Measurements from ENCODE around the gene SLC2A5.
"Not testable (repeated sequence)": the region's sequence is repeated elsewhere in the genome, so short reads cannot be mapped to it uniquely, and the experiment has no call there.

SLC2A5 gene

DNA sequence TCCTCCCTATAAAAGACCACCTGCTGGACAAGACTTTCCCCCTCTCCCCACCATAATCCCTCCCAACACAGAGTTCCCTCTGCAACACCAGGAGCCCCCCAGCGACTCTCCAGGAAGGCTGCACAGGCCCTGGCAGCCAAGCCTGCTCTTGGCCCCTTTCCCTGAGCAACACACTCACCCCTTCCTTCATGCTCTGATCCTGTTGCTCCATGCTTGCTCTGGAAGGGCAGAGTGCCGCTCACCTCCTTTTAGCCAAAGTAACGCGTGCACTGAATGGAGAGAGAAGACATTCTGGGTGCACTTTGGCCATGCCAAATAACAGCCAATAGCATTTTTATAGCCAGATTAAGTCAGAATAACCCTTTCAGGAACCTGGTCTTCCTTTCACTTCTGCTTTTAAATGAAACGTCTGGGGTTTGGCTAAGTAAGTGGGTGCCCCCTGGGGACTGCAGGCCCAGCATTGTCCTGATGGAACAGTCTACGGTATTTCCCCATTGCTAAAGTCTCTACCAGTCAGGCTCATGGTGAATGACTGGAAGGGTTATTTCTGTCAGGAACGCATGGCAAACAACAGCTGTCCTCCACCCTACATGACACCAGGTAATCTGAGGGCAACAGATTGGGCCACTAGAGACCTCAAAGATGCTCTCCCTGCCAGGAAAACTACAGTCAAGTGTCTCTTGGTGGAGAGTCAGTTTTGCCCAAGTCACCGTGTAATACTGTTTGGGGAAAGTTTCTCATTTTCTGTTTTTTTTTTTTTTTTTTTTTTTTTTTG is at the start of gene SLC2A5:
Gene SLC2A5, minus strand, starts transcription at position 310 of the 775 bp plus-strand sequence. Its CDS starts 99 bp downstream, at position 211.
- peak; percentile 82 for DNase-seq (ENCODE audit: low spot score)

DNA sequence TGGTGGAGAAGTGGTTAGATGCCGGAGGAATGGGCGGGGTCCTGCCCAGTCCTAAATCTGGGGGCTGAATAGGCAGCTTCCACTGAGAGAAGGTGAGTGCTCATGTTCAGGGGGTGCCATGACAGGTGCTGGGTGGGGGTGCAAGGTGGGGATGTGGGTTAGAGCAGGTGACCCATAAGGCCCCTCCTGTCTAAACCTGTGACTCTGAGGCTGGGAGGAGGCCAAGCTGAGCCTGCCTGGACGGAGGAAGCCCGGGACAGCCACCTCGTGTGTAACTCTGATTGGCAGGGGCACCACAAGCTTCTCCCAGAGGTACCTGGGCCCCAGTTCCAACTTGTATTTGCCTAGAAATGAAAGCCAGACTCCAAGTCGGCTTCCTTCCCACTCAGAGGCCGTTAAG is 48.8 kb upstream of the SLC2A5 start:
- DNase-seq (ENCODE audit: low spot score) = no peak

- no peak for DNase-seq (ENCODE audit: low spot score)
Observed at GRCh38 chr1:9115351-9116205, 46.1 kb upstream of the SLC2A5 start.

DNA sequence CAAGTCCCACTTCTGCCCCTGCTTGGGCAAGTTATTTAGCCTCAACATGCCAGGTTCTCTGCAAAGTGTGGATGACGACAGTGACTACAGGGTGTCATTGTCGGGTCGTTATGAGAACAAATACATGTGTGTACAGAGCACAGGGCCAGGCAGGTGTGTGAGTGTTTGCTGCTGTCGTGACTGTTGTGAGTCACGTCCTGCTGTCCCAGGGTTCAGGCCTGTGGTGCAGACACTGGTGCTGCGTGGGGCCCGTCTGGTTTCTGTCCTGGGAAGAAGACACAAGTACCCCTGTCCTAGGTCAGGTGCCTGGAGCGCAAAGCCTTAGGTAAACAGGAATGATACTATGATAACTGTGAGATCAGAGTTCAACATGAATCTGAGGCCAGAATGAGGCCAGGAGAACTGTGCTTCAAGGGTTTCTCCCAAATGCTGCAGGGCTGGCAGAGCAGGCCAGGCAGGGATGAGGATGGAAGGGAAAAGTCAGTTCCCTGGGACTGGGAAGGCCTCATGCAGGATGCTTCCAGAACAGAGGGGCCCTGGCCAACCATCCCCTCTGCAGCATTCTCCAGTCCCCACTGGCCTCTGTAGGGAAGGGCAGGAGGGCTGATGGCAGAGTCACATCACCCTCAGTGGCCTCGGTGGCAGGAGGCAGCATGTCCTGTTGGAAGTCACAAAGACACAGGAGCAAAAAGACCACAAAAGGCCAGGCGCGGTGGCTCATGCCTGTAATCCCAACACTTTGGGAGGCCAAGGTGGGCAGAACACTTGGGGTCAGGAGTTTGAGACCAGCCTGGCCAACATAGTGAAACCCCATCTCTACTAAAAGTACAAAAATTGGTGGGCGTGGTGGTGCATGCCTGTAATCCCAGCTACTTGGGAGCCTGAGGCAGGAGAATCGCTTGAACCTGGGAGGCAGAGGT is 43.8 kb upstream of the SLC2A5 start:
- no peak for DNase-seq (ENCODE audit: low spot score)

GRCh38 chr1:9111957-9112356 is 42.5 kb upstream of the SLC2A5 start:
- DNase-seq (ENCODE audit: low spot score) = no peak

- DNase-seq (ENCODE audit: low spot score) = no peak
Observed at GRCh38 chr1:9111357-9111691, 41.9 kb upstream of the SLC2A5 start.

DNA sequence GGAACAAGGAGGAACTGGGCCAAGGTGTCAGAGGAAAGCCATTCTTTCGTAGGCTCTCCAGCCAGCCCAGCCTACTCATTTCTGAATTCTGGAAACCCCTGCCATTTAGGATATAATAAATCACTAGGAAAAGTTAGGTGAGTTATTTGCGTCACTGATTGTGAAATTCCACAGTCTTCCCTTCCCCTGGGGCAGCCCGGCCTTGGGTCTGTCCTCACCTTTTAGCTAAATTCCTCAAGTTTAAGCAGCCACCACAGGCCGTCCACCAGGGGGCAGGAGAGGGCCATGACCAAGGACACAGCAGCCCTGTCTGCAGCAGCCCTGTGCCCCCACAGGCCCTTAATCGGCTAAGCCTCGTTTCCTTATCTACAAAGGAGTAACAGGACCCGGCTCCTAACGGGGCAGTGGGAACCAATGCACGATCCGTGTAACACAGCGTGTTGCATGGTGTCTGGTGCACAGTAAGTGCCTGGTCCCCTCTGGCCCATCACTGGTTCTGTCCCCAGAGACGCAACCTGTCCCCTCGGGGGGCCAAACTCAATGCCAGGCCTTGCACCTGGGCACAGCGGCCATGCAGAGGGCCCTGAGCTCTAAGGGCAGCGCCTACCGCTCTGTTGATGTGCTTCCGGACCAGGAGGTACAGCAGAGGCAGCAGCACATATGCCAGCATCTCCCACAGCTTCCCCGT is 41.4 kb upstream of the SLC2A5 start:
- DNase-seq (ENCODE audit: low spot score) = peak; percentile 94

DNA sequence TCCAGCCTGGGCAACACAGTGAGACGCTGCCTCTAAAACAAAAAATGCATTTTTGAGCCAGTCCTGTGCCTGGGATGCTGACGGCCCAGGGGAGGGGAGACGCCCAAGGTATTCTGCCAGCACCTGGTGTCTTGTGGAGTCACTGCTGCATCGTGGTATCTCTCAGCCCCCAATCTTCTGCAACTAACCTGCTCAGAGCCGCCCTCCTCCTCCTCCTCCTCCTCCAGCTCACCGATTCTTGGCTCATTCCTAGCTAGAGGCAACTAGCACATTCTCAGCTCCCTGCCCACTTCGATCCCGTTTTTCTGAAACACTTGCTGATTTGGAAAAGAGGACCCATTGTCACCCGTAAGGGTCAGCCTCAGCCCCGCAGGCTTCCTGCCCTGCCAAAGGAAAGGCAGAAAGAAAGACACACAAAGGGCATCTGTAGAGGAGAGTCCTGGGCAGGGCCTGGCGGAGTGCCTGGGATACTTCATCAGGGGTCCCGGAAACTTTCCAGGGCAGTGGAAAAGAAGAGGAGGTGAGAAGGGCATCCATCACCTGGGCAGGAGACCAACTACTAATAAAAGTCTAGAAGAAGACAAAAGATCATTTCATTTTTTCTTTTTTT is 38.7 kb upstream of the SLC2A5 start:
- no peak for DNase-seq (ENCODE audit: low spot score)

GRCh38 chr1:9107136-9107535 is 37.7 kb upstream of the SLC2A5 start:
- DNase-seq (ENCODE audit: low spot score) = no peak

- no peak for DNase-seq (ENCODE audit: low spot score)
Observed at GRCh38 chr1:9106286-9106685, 36.9 kb upstream of the SLC2A5 start.

DNA sequence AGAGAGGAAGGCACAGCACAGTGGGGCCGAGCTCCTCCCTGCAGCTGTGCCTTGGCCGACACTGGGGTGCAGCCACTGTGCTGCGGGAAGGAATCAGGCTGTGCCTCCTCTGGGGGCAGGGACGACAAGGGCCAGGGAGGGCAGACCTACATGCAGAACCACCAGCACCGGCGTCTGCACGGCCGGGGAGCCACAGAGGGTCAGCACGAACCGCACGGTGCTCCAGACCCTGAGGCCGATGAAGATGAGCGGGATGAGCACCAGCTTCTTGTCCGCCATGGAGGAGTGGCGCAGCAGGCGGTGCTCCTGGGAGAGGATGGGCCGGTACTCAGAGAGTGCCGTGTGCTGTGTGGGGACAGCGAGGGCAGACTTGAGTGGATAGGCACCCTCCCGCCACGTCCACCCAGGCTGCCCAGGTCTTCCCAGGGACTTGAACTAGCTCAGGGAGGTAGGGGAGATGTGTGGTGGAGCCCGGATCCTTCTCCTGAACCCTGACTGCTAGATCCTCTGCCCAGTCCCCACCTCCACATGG is 36.0 kb upstream of the SLC2A5 start:
- DNase-seq (ENCODE audit: low spot score) = no peak

- DNase-seq (ENCODE audit: low spot score) = peak; percentile 58
Observed at GRCh38 chr1:9101510-9102146, 32.2 kb upstream of the SLC2A5 start.

DNA sequence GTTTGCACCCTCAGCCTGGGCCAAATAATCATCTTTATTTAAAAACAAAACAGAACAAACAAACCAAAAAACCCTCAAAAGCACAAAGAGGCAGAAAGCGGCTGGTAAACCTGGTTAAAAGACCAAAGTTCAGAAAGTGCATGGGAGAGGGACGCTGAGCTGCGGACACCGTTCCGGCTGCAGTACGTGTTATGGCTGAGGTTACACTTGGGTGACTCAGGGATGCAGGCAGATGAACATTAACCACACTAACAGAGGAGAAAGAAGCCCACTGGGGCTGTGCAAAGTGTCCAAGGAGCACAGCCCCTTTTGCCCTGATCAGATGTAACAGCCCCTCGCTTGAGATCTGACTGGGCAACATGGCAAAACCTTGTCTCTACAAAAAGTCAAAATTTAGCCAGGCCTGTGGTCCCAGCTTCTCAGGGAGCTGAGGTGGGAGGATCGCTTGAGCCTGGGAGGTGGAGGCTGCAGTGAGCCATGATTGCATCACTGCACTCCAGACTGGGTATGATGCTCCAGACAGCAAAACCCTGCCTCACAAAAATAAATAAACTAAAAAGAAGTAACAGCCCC is 31.1 kb upstream of the SLC2A5 start:
- no peak for DNase-seq (ENCODE audit: low spot score)

DNA sequence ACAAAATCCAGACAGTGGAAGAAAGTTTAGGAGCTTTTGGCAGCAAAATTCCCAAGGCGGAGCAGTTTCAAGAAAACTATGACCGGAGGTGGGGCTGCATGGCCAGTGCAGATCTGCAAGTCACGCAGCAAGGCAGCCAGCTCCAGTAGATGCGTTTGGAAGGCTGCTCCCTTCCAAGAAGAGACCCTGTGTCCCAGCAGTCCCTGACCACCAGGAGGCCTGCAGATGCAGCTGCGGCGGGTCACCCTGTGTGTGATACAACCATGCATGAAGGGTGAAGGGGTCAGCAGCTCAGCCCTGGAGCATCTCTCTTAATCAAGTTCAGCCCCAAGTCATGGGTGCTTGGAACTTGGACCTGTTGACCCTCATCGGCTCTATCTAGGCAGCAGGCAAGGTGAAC is 30.1 kb upstream of the SLC2A5 start:
- DNase-seq (ENCODE audit: low spot score) = no peak

GRCh38 chr1:9097947-9098705 is 28.7 kb upstream of the SLC2A5 start:
- DNase-seq (ENCODE audit: low spot score) = no peak

DNA sequence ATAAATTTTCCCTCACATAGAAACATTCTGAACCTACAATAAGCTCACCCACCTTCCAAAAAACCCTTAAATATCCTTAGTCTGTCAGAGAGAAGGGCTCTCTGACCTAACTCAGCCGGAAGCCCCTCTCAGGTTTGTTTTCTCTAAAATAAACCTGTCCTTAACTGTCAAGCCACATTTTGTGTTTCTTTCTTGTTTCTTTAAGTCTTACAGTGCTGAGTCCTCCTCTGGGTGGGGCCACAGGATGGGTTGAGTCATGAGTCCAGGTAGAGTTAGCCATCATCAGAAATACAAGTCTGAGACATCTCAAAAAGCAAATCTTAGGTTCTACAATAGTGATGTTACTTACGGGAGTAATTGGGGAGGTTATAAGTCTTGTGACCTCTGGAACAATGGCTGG is 26.4 kb upstream of the SLC2A5 start:
- no peak for DNase-seq (ENCODE audit: low spot score)

DNA sequence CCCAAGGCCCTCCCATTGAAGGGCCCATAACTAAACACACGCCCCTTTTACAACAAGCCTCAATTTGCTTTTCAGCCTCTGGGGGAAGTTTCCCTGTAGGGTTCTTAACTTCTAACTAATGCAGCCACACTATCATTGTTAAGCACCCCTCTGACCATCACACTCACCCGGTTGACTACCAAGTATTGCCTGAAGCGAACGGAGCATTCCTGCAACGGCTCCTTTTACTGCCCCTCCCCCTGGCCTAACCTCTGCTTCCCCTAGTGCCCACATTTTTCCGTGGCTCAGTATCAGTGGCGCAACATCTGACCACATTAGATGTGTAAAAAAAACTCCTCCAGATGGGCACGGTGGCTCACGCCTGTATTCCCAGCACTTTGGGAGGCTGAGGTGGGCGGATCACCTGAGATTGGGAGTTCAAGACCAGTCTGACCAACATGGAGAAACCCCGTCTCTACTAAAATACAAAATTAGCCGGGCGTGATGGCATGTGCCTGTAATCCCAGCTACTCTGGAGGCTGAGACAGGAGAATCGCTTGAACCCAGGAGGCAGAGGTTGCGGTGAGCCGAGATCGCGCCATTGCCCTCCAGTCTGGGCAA is 24.7 kb upstream of the SLC2A5 start:
- DNase-seq (ENCODE audit: low spot score) = not testable (repeated sequence)

GRCh38 chr1:9093581-9093980 is 24.1 kb upstream of the SLC2A5 start:
- no peak for DNase-seq (ENCODE audit: low spot score)

DNA sequence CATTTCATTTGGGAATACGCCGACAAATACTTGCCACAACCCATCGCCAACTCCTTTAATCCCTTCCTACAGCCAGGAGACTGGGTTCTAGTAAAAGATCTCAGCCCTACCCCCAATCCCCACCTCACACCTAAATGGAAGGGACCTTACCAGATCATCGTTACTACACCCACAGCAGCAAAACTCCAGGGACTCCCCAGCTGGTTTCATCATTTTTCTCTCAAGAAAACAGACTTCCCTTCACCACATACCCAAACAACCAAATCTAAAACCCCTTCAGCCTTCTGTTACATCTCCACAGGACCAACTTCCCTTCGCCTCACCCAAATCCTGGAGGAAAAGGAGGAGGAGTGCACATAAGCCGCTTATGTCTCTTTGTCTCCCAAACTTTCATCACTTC is 23.7 kb upstream of the SLC2A5 start:
- DNase-seq (ENCODE audit: low spot score) = no peak
